Panc1 (cell line): Measurements from ENCODE around the gene ZNF180.

Experiments used
- CTCF ChIP-seq: fragments of 450-650 bp; IDR thresholded peaks from 2 replicates; pipeline ENCODE4 v1.5.1; 2017; ENCODE audit warnings: mild to moderate bottlenecking
- POLR2AphosphoS5 ChIP-seq: IDR thresholded peaks from 2 replicates; pipeline ENCODE4 v1.6.1; 2012; ENCODE audit warnings: mild to moderate bottlenecking, low read depth, low read length, moderate library complexity
- SIN3A ChIP-seq: IDR thresholded peaks from 2 replicates; pipeline ENCODE4 v1.6.1; 2012; ENCODE audit warnings: low read depth, mild to moderate bottlenecking, low read length, moderate library complexity, borderline replicate concordance; ENCODE audit not compliant: insufficient read depth

- TF ChIP-seq CTCF (no peak), POLR2AphosphoS5 (no peak), SIN3A (no peak)
These were observed 9.2 kb upstream of the ZNF180 start for GRCh38 chr19:44509478-44509877.
